SIG-M5 treated with dmso at 0.1 percent for 504 hours (cell line): ENCODE data around the gene CNNM4.
"Not testable (repeated sequence)": the region's sequence is repeated elsewhere in the genome, so short reads cannot be mapped to it uniquely, and the experiment has no call there.

Experiments
- DNase-seq: peaks from one replicate; lab custom pipeline; 2025; ENCODE audit not compliant: unreplicated experiment; lab: John Stamatoyannopoulos, UW

Gene CNNM4

GRCh38 chr2:96792772-96793749, 32.4 kb downstream of the CNNM4 start:
- no peak for DNase-seq

- no peak for DNase-seq
Observed at GRCh38 chr2:96795076-96795475, 34.4 kb downstream of the CNNM4 start.

- DNase-seq: not testable (repeated sequence)
Observed at GRCh38 chr2:96796497-96796896, 35.8 kb downstream of the CNNM4 start.

- DNase-seq: no peak
Observed at GRCh38 chr2:96797066-96797625, 36.4 kb downstream of the CNNM4 start.

- no peak for DNase-seq
Observed at GRCh38 chr2:96798733-96799622, 38.3 kb downstream of the CNNM4 start.

GRCh38 chr2:96799623-96799935, 38.9 kb downstream of the CNNM4 start:
- DNase-seq: no peak

GRCh38 chr2:96800061-96801004, 39.6 kb downstream of the CNNM4 start:
- DNase-seq: no peak

- DNase-seq: peak; percentile 48
Observed at GRCh38 chr2:96801005-96801785, 40.5 kb downstream of the CNNM4 start.

- DNase-seq: no peak
Observed at GRCh38 chr2:96801786-96802595, 41.3 kb downstream of the CNNM4 start.

- DNase-seq: no peak
Observed at GRCh38 chr2:96802721-96803120, 42.0 kb downstream of the CNNM4 start.

- no peak for DNase-seq
Observed at GRCh38 chr2:96804986-96805385, 44.3 kb downstream of the CNNM4 start.

- not testable (repeated sequence) for DNase-seq
Observed at GRCh38 chr2:96805946-96806345, 45.2 kb downstream of the CNNM4 start.

GRCh38 chr2:96806468-96807126, 45.9 kb downstream of the CNNM4 start:
- no peak for DNase-seq

GRCh38 chr2:96807127-96807471, 46.4 kb downstream of the CNNM4 start:
- no peak for DNase-seq

- no peak for DNase-seq
Observed at GRCh38 chr2:96808176-96808837, 47.6 kb downstream of the CNNM4 start.

GRCh38 chr2:96809216-96809882, 48.6 kb downstream of the CNNM4 start:
- no peak for DNase-seq
